Embryonic facial prominence (tissue), 1 donor: Measurements from ENCODE around the gene IQGAP1.
A peak's percentile ranks its signal among the peaks of the same experiment; 100 is the strongest.
"Not testable (repeated sequence)": the region's sequence is repeated elsewhere in the genome, so short reads cannot be mapped to it uniquely, and the experiment has no call there.

Source experiments
- DNase-seq: peaks from one replicate; pipeline ENCODE4 v3.0.0-alpha.2; 2016; ENCODE audit errors: extremely low spot score

IQGAP1 gene

GRCh38 chr15:90411176-90411575 is 23.1 kb downstream of the IQGAP1 start:
- DNase-seq, result no peak

- DNase-seq, result peak; percentile 47
These were observed 24.5 kb downstream of the IQGAP1 start for GRCh38 chr15:90412356-90413194.

GRCh38 chr15:90413411-90414379 is 25.7 kb downstream of the IQGAP1 start:
- DNase-seq, result no peak

GRCh38 chr15:90414408-90415028 is 26.5 kb downstream of the IQGAP1 start:
- DNase-seq, result no peak

GRCh38 chr15:90416052-90416451 is 28.0 kb downstream of the IQGAP1 start:
- DNase-seq, result not testable (repeated sequence)

- DNase-seq, result no peak
These were observed 30.6 kb downstream of the IQGAP1 start for GRCh38 chr15:90418627-90419026.

GRCh38 chr15:90419206-90419605 is 31.2 kb downstream of the IQGAP1 start:
- no peak for DNase-seq

GRCh38 chr15:90419738-90420406 is 31.8 kb downstream of the IQGAP1 start:
- no peak for DNase-seq

- DNase-seq, result no peak
These were observed 32.4 kb downstream of the IQGAP1 start for GRCh38 chr15:90420451-90420850.

- DNase-seq, result no peak
These were observed 33.5 kb downstream of the IQGAP1 start for GRCh38 chr15:90421527-90421926.

GRCh38 chr15:90422043-90422442 is 34.0 kb downstream of the IQGAP1 start:
- no peak for DNase-seq

- no peak for DNase-seq
These were observed 34.9 kb downstream of the IQGAP1 start for GRCh38 chr15:90422936-90423335.

GRCh38 chr15:90423801-90424319 is 35.8 kb downstream of the IQGAP1 start:
- no peak for DNase-seq

GRCh38 chr15:90425726-90426346 is 37.8 kb downstream of the IQGAP1 start:
- no peak for DNase-seq

- DNase-seq, result no peak
These were observed 39.1 kb downstream of the IQGAP1 start for GRCh38 chr15:90427185-90427584.

- no peak for DNase-seq
These were observed 44.2 kb downstream of the IQGAP1 start for GRCh38 chr15:90432253-90432652.

GRCh38 chr15:90435652-90436337 is 47.8 kb downstream of the IQGAP1 start:
- no peak for DNase-seq

- no peak for DNase-seq
These were observed 48.9 kb downstream of the IQGAP1 start for GRCh38 chr15:90436952-90437351.

- no peak for DNase-seq
These were observed 49.5 kb downstream of the IQGAP1 start for GRCh38 chr15:90437516-90437915.

GRCh38 chr15:90439946-90440345 is 51.9 kb downstream of the IQGAP1 start:
- DNase-seq, result no peak
